HCT116 (cell line): ENCODE data around the gene PARP9. TPM values are rescaled to one million over a fixed set of nuclear protein-coding genes. Genes with fewer than 3 reads are reported as not detected.

Experiments
- ATAC-seq: fragments of 200-7000 bp; cut with Tn5 transposase; 2 replicates; pipeline ENCODE4 v1.9.1; 2020; ENCODE audit warnings: mild to moderate bottlenecking, moderate library complexity
- BruUV-seq: library from RNA; stranded (reverse); fragments of 400-500 nt; replicated peaks from 2 replicates; lab custom pipeline; 2021; lab: Mats Ljungman, UMichigan
- CTCF ChIA-PET: fragments of 300-600 bp; sonication (Branson Sonifier 250); formaldehyde crosslinking; loops from one replicate; lab custom pipeline; 2021; ENCODE audit warnings: antibody characterized with exemption; lab: Charles Lee
- POLR2A ChIA-PET: fragments of 300-600, 350-600 bp; sonication (Branson Sonifier 250); formaldehyde crosslinking; loops from one replicate; lab custom pipeline; 2021; ENCODE audit warnings: antibody characterized with exemption; lab: Charles Lee
- RAD21 ChIA-PET, 2 experiments: fragments of 300-600 bp; sonication (Branson Sonifier 250); formaldehyde crosslinking; loops; one replicate each; lab custom pipeline; 2023; ENCODE audit warnings: low total read pairs in 2 of 2; ENCODE audit not compliant: uncharacterized antibody in 2 of 2, unreplicated experiment in 2 of 2, low non-redundant PET in 1 of 2; lab: Charles Lee
- DNase-seq: peaks from one replicate; pipeline ENCODE4 v3.0.0-alpha.2; 2010; ENCODE audit warnings: low read depth, low spot score
- H2AFZ ChIP-seq: fragments of 200-600 bp; shearing (Covaris generic), sonication (generic); 2 replicates; pipeline ENCODE4 v1.6.1; 2017; ENCODE audit warnings: low read depth, mixed run types, mixed read lengths, antibody characterized with exemption, low read length; ENCODE audit not compliant: poor library complexity, severe bottlenecking
- H3K27ac ChIP-seq: 2 replicates; pipeline ENCODE4 v1.5.1; 2012; ENCODE audit warnings: low read depth, low read length
- H3K27me3 ChIP-seq: fragments of 200-600 bp; sonication (generic); 2 replicates; pipeline ENCODE4 v1.6.1; 2016; ENCODE audit warnings: mixed run types, low read length, mixed read lengths; ENCODE audit not compliant: insufficient read depth
- H3K36me3 ChIP-seq, 2 experiments: fragments of 200-500 bp in 1 of 2; fragments of 200-600 bp in 1 of 2; sonication (Bioruptor generic) in 1 of 2; sonication (generic) in 1 of 2; 2 replicates each; pipeline versions ENCODE4 v1.5.1 to v1.6.1; 2014 to 2016; ENCODE audit warnings: low read length in 2 of 2, inconsistent platforms in 1 of 2, mixed read lengths in 1 of 2, mixed run types in 1 of 2; ENCODE audit not compliant: insufficient read depth in 2 of 2, control insufficient read depth in 1 of 2
- H3K4me1 ChIP-seq, 2 experiments: fragments of 200-600 bp in 1 of 2; sonication (generic) in 1 of 2; 2 replicates each; pipeline versions ENCODE4 v1.5.1 to v1.6.1; 2012 to 2017; ENCODE audit warnings: low read length in 2 of 2, inconsistent platforms in 1 of 2, mild to moderate bottlenecking in 1 of 2, mixed read lengths in 1 of 2, mixed run types in 1 of 2, moderate library complexity in 1 of 2; ENCODE audit not compliant: insufficient read depth in 2 of 2, control insufficient read depth in 1 of 2
- H3K4me2 ChIP-seq: fragments of 200-600 bp; sonication (generic); 2 replicates; pipeline ENCODE4 v1.6.1; 2017; ENCODE audit warnings: mixed run types, low read length, mixed read lengths
- H3K4me3 ChIP-seq, 2 experiments: fragments of 200-600 bp in 1 of 2; sonication (generic) in 1 of 2; replicated peaks in 1 of 2; 2 replicates each; pipeline ENCODE4 v1.5.1; 2011 to 2016; ENCODE audit warnings: low read length in 2 of 2, control low read depth in 1 of 2, low read depth in 1 of 2, mild to moderate bottlenecking in 1 of 2, mixed read lengths in 1 of 2, mixed run types in 1 of 2
- H3K79me2 ChIP-seq: fragments of 200-600 bp; sonication (generic); 2 replicates; pipeline ENCODE4 v1.6.1; 2017; ENCODE audit warnings: mild to moderate bottlenecking, mixed run types, low read length, moderate library complexity, mixed read lengths; ENCODE audit not compliant: insufficient read depth
- H3K9ac ChIP-seq: fragments of 200-600 bp; sonication (generic); 2 replicates; pipeline ENCODE4 v1.6.1; 2016; ENCODE audit warnings: low read length, mixed read lengths
- H3K9me2 ChIP-seq: fragments of 200-600 bp; sonication (generic), shearing (Covaris generic); 2 replicates; pipeline ENCODE4 v1.6.1; 2017; ENCODE audit warnings: mixed run types, mild to moderate bottlenecking, moderate library complexity; ENCODE audit not compliant: insufficient read depth
- H3K9me3 ChIP-seq, 2 experiments: fragments of 200-500 bp in 1 of 2; fragments of 200-600 bp in 1 of 2; sonication (Bioruptor generic) in 1 of 2; sonication (generic) in 1 of 2; 2 replicates each; pipeline ENCODE4 v1.6.1; 2014 to 2017; ENCODE audit warnings: low read length in 2 of 2, mixed read lengths in 2 of 2, inconsistent platforms in 1 of 2, low read depth in 1 of 2, mild to moderate bottlenecking in 1 of 2, mixed run types in 1 of 2, moderate library complexity in 1 of 2; ENCODE audit not compliant: control insufficient read depth in 1 of 2, insufficient read depth in 1 of 2
- H4K20me1 ChIP-seq: fragments of 200-600 bp; sonication (generic), shearing (Covaris generic); 2 replicates; pipeline ENCODE4 v1.6.1; 2017; ENCODE audit warnings: mixed run types, mild to moderate bottlenecking, moderate library complexity; ENCODE audit not compliant: insufficient read depth
- CBX3 ChIP-seq: IDR thresholded peaks from 2 replicates; pipeline ENCODE4 v1.6.1; 2012; ENCODE audit warnings: low read depth
- EZH2 ChIP-seq: fragments of 200-600 bp; sonication (generic); IDR thresholded peaks from 2 replicates; pipeline ENCODE4 v1.6.1; 2017; ENCODE audit warnings: antibody characterized with exemption, mixed run types
- JUND ChIP-seq: IDR thresholded peaks from 2 replicates; pipeline ENCODE4 v1.6.1; 2012
- POLR2A ChIP-seq: IDR thresholded peaks from 2 replicates; pipeline ENCODE4 v1.7.0; 2011; ENCODE audit warnings: borderline replicate concordance; ENCODE audit not compliant: insufficient read depth, insufficient read length; ENCODE audit errors: extremely low read depth
- SIN3A ChIP-seq: IDR thresholded peaks from 2 replicates; pipeline ENCODE4 v1.6.1; 2012; ENCODE audit warnings: low read depth
- SP1 ChIP-seq: IDR thresholded peaks from 2 replicates; pipeline ENCODE4 v1.6.1; 2012; ENCODE audit warnings: low read depth
- YY1 ChIP-seq: IDR thresholded peaks from 2 replicates; pipeline ENCODE4 v1.6.1; 2011; ENCODE audit warnings: low read length, low read depth, moderate library complexity, mild to moderate bottlenecking; ENCODE audit not compliant: insufficient replicate concordance; ENCODE audit errors: extremely low read depth
- ZFX ChIP-seq: fragments of 450-650 bp; IDR thresholded peaks from 2 replicates; pipeline ENCODE4 v1.6.1; 2017
- ZNF274 ChIP-seq: fragments of 200-500 bp; sonication (Bioruptor generic); IDR thresholded peaks from 2 replicates; pipeline ENCODE4 v1.6.1; 2014; ENCODE audit warnings: mild to moderate bottlenecking, low read depth, low read length, inconsistent platforms
- intact Hi-C: fragments of 100-400 bp; cut with micrococcal nuclease; formaldehyde crosslinking; loops from 2 replicates; pipeline ENCODE4 v1.10.0; 2022
- total RNA-seq: library from RNA; stranded (reverse); gene quantifications from one replicate; pipeline ENCODE4 v1.2.1, GENCODE V29; 2021; ENCODE audit not compliant: unreplicated experiment

The PARP9 gene
- total RNA-seq, 1 experiment from 2014 or later, result 9.5 TPM

- RAD21 ChIA-PET, result no interaction called here
- Histone ChIP-seq H3K9ac (no peak overlapping the region), H3K4me3 (no peak overlapping the region), H2AFZ (no peak overlapping the region), H3K79me2 (no peaks in the 10 kb centered on the region), H3K4me1 (peaks cover 0 to 3% of the 10 kb centered on the region in 2 experiments; a peak in 1 of 4 replicates), H3K9me3 (peaks cover 15 to 19% of the 10 kb centered on the region in 2 experiments; a peak in 2 of 4 replicates), H3K36me3 (no peaks in the 10 kb centered on the region), H3K27me3 (no peaks in the 10 kb centered on the region), H4K20me1 (no peaks in the 10 kb centered on the region), H3K4me2 (no peak overlapping the region), H3K9me2 (no peaks in the 10 kb centered on the region), H3K27ac (no peak overlapping the region)
- POLR2A ChIA-PET, result no interaction called here
- BruUV-seq, result no TSS peak
- TF ChIP-seq CBX3 (no peak), POLR2A (no peak), ZNF274 (no peak), ZFX (no peak), SP1 (no peak), EZH2 (no peak), SIN3A (no peak), YY1 (no peak)
- no peak for ATAC-seq
- no peak for DNase-seq
- CTCF ChIA-PET, result no interaction called here
- intact Hi-C loops, result no loop called here
These were observed 22.0 kb upstream of the PARP9 start for GRCh38 chr3:122586098-122586497.

- POLR2A ChIA-PET, result no interaction called here
- peaks cover 0 to 3% of the 10 kb centered on the region in 2 experiments; a peak in 1 of 4 replicates for H3K4me1 ChIP-seq
- H3K9me2 ChIP-seq, result no peaks in the 10 kb centered on the region
- H3K27me3 ChIP-seq, result no peaks in the 10 kb centered on the region
- no peak overlapping the region for H2AFZ ChIP-seq
- ATAC-seq (no peak), DNase-seq (no peak)
- CTCF ChIA-PET, result no interaction called here
- no peak overlapping the region for H3K9ac ChIP-seq
- no peak overlapping the region for H3K27ac ChIP-seq
- peaks cover 15 to 23% of the 10 kb centered on the region in 2 experiments; a peak in 2 of 4 replicates for H3K9me3 ChIP-seq
- H3K4me2 ChIP-seq, result no peak overlapping the region
- no TSS peak for BruUV-seq
- H3K36me3 ChIP-seq, result peaks cover 0 to 4% of the 10 kb centered on the region in 2 experiments; a peak in 1 of 4 replicates
- intact Hi-C loops, result no loop called here
- RAD21 ChIA-PET, result no interaction called here
- H3K79me2 ChIP-seq, result no peaks in the 10 kb centered on the region
- no peak overlapping the region for H3K4me3 ChIP-seq
- H4K20me1 ChIP-seq, result no peaks in the 10 kb centered on the region
- TF ChIP-seq JUND (no peak), CBX3 (peak; percentile 74; the same call in 1 of the 2 replicates)
These were observed 18.3 kb upstream of the PARP9 start for GRCh38 chr3:122582390-122582789.
